DMS 273 (cell line): ENCODE results near the gene C14orf93.
A peak's percentile ranks its signal among the peaks of the same experiment; 100 is the strongest.
"Not testable (repeated sequence)": the region's sequence is repeated elsewhere in the genome, so short reads cannot be mapped to it uniquely, and the experiment has no call there.

Source experiments
- DNase-seq: peaks from one replicate; lab custom pipeline; 2025; ENCODE audit not compliant: unreplicated experiment; lab: John Stamatoyannopoulos, UW

Gene C14orf93

DNA sequence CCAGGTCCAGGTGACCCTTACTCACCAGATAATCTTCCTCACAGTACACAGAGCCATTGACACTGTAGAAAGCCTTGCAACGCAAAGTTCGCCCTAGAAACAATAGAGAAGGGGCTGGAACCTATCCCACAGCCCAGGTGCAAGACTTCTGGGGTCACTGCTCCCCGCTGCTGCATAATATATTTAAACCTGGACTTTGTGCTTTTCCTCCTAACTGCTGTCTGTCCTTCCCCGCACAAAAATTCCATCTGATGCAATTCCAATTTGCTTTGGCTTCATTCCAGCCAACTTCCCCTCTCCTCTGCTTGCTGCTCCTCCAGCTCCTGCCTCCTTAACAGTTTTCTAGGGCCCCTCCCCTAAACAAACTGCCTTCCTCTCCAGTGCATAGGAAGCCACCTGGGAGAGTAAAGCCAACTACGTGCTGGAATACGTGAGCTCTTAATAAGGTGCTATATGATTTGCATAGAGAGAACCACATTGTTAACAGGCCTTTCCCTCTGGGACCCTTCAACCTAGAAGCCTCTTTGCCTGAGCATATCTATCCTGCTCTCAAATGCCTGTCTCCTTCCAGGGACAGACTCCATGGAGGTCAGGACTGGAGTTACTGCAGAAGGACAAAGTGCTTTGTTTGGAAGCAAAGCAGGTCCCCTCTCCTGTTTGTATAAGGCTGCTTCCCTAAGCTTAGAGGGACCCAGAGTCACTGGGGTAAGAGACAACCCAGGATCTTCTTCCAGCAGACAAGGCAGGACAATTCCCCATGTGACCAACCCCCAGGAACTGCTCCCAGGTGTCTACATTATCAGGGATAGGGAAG lies 33.1 kb downstream of the C14orf93 start:
- DNase-seq, result peak; percentile 66

DNA sequence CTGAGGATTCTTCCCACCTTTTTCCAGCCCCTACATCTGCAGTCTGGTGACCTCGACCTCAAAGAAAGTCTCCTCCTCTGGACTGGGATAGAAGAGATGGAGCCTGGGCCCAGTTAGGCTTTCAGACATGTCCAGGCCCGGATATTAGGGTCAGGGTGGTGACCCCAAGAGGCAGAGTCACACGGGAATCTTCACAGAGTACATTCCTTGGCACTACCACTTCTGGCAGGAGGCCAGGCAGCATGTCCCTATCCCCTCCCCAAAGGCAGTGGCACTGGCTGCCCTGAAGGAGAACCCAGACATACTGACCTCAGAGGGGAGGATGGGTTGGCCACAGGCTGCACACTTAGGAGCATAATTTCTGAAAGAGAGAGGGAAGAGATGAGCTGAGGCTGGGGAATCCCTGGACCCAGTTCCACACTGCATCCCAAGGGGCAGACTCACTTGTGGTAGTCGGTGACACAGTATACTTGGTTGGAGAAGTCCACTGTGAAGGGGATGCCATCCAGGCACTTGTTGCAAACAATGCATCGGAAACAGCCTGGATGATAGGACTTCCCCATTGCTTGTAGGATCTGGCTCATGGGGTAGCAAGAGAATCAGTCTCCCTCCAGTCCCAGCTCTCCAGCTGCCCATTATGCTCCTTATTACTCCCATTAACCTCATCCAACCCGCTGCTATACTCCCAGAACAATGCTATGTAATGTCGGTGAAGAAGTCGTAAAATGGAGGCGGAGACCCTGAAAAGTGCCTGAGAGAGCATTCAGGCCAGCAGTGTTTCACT lies 35.2 kb downstream of the C14orf93 start:
- no peak for DNase-seq

DNA sequence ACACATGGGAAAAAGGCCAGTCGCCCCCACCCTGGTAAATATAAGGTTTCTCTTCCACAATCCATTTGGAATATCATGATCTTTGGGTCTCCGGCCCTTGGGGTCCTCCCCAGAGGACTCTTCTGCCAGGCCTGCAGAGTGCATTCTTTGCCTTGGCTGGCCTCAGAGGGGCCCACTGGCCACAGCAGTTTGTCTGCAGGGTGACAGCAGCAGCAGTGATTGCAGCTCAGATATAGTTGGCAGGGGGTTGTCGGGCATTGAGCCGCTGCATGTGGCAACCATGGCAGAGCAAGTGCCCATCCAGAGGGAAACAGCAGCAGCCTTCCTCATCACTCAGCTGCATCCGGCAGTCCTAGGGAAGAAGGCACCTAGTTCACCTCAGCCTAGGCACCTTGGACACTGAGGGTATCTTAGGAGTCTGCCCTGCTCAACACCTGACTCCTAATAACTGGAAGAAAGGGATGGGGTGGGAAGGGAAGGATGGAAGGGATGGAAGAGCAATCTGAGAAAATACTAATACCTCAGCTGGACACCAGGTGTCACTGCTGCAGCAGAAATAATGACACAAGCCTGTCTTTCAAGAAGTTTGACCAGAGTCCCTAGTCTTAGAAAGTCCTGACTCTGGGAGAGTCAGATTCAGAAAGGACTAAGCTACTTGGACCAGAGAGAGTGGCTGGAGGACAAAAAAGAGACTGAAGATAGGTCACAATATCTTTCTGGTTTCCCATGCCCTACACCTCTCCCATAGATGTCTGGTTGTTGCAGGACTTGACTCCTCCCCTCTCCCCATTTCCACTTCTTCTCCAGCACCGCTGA lies 36.5 kb downstream of the C14orf93 start:
- peak; percentile 75 for DNase-seq

DNA sequence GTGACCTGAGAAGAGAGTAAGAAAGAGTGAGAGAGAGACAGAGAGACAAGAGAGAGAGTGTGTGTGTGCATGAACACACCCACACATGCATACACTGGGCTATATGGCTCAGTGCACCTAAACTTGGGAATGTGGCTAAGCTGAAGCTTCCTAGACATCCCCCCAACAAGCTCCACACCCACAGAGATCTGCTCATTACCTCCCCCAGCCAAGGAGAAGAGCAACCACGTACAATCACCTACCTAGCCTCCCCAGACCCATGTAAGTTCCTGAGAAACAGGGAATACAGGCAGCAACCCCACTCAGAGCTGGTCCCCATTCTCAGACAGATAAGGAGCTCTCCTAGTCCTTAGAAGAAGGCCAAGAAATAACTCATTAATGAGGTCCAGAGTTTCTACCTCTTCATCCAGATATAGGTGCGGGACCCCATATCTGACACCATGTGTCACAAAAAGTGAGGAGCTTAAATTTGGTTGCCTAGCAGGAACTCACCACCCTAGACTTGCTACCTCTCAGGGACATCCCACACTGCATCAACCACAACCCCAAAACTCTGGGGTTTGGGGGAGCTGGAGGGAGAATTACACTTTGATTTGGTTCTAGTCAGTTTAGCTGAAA lies 37.5 kb downstream of the C14orf93 start:
- DNase-seq, result no peak

DNA sequence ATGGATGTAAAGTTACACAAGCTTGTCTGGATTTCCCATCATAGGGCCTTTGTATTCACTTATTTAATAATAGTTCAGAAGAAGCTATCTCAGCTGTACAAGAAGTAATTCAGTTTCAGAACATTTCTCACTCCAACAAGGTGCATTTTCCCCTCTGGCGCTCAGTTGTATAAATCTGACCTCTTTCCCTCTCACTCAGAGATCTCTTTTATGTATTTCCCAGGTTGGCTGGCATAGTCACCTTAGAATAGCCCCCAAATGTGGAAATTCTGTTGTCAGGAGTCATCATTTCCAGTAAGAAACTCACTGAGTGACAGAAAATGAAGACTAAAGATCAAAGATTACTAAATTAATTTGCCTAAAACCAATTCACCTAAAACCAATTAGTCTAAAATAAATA lies 38.8 kb downstream of the C14orf93 start:
- no peak for DNase-seq

DNA sequence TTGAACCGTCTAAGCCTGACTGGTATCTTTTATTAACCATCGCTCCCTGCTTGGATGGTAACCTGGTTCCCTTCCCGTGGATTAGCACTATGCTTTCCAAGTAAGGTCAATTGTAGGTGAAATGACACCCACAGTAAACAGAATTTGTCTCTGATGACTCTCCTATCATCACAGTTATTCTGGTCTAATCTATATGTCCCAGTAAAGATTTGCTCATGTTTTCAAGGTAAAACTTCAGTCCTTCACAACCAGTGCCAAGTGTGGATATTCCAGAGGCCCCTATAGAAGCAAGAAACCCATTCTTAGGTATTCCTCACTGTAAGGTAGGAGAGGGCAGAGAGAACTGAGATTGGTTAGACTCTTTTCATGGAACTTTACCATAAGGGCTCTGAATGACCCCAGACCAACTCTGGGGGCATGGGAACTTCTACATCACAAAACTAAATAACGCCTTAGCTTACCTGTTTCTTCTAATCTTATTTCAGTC lies 43.1 kb downstream of the C14orf93 start:
- no peak for DNase-seq

DNA sequence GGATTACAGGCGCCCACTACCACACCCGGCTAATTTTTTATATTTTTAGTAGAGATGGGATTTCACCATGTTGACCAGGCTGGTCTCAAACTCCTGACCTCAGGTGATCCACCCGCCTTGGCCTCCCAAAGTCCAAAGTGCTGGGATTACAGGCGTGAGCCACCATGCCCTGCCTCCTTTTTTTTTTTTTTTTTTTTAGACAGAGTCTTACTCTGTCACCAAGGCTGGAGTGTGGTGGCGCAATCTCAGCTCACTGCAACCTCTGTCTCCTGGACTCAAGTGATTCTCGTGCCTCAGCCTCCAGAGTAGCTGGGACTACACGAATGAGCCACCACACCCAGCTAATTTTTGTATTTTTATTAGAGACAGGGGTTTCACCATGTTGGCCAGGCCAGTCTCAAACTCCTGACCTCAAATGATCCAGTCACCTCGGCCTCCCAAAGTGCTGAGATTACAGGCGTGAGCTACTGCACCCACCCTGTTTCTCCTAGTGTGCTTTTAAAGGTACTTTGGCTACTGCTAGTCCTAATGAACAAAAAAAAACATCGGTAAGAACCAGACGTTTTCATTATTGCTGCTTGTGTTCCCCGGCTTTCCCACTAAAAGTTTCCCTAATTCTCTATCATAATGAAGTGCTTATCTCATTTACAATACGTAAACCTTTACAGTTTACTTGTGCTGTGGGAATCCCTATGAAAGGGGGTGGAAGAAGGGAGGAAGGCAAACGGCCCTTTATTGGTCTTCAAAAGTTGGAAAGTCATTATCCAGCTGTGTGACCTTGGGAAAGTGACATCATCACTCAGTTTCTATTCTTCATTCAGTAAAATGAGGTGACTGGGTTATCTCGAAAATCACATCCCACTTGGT lies 43.8 kb downstream of the C14orf93 start:
- DNase-seq, result not testable (repeated sequence)

DNA sequence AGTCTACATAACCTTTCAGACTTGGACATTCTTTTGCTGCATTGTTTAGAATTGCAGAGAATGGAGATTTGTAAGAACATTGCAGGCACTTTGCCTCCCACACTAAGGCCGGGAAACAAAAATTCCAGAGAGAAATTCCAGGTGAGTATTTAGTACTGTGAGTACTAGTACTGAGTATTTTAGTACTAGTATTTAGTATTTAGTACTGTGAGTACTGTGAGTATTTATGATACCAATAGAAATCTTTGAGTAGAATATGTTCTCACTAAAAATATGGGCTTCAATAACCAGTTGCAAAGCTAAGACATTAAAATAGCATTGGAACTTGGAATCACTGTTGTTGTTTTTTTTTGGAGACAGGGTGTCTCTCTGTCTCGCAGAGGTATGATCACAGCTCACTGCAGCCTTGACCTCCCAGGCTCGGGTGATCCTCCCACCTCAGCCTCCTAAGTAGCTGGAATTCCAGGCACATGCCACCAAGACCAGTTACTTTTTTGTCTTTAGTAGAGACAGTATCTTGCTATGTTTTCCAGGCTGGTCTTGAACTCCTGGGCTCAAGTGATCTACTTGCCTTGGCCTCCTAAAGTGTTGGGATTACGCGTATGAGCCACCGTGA lies 47.8 kb downstream of the C14orf93 start:
- DNase-seq, result no peak

DNA sequence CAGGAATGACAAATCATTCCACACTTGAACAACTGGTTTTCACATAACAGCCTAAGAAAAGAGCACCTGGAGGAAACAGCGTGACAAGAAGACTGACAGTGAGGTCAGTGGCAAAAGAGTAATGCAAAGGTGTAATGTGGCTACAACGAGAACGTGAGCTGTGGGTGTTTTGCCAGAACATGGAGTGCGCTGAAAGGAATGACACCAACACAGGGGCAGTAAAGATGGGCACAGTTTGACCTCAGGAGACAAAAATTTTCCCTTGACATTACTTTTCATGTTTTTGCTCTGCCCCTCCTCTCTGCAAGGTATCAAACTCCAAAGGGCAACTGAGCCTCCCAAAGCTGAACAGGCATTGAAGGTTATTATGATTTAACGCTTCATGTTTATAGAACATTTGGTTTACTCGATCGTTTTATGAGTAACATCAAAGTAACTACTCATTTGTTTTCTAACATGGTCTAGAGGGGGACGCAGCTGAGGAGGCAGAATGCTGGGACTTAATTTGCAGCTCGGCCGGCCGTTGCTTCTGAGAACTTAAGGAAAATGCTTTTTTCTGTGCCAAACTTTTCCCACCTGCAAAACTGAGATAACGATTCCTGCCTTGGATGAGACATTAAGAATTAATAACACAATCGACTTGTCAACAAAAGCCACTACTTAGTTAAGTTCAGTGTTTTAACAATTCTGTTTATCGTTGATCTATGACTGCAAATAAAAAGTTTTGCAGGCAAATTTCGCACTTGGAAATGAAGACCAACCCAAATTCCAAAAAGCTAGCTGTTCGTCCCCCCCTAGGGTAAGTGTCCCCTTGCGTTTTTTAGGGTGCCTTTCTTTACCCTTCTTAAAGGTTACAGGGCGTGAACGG lies 54.0 kb downstream of the C14orf93 start:
- DNase-seq, result no peak

DNA sequence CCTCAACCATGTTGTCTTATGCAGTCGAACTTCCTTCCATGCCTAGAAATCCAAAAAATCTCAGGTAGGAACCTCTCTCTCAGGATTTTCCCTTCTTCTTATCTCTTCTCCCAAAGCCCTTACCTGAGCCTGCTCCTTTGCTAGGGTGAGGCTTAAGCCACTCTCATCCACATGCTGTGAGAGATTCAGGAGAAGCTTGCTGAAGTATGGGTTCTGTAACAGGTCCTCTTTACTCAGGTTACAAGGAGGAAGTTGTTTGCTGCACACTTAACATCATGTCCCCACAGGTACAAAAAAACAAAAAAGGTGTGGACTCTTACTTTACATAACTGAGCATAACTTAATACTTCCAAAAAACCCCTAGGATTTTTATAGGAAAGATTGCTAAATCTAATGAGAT lies 57.5 kb downstream of the C14orf93 start:
- DNase-seq, result no peak

DNA sequence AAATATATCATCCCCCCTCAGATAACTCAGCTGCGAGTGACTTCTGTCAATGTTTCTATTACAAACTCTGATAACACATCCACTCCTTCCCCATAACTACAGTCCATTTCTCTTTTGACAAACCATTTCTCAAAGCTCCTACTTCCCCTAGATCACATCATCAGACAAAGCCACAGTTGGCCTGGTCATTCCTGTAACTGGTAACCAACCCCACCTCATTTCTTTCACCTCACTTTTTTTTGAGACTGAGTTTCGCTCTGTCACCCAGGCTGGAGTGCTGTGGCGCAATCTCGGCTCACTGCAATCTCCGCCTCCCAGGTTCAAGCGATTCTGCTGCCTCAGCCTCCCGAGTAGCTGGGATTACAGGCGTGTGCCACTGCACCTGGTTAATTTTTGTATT lies 58.1 kb downstream of the C14orf93 start:
- not testable (repeated sequence) for DNase-seq

DNA sequence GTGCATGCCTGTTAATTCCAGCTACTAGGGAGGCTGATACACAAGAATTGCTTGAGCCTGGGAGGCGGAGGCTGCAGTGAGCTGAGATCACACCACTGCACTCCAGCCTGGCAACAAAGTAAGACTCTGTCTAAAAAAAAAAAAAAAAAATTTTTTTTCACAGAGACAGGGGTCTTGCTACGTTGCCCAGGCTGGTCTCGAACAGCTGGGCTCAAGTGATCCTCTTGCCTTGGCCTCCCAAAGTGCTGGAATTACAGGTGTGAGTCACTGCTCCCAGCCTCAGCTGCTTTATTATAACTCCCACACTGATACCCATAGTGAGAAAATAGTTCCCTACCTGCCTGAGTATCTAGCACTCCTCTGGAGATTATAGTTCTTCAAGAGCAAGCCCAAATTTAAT lies 64.3 kb downstream of the C14orf93 start:
- no peak for DNase-seq

DNA sequence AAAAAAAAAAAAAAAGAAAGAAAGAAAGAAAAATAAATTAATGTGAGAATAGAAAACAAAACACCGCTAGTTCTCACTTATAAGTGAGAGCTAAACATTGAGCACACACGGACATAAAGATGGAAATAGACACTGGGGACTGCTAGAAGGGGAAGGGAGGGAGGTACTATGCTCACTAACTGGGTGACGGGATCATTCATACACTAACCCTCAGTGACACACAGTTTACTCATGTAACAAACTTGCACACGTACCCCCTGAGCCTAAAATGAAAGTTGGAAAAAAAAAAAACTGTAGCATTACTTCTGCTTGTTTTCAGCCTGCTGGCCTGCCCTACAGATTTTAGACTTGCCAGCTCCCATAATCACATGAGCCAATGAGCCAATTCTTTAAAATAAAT lies 70.3 kb downstream of the C14orf93 start:
- DNase-seq, result no peak
